ENCODE measurements around the gene NAV3. TPM values are rescaled to one million over a fixed set of nuclear protein-coding genes. Genes with fewer than 3 reads are reported as not detected.

NAV3 gene
- total RNA-seq, 1 experiment from 2014 or later: 3.0 TPM

DNA sequence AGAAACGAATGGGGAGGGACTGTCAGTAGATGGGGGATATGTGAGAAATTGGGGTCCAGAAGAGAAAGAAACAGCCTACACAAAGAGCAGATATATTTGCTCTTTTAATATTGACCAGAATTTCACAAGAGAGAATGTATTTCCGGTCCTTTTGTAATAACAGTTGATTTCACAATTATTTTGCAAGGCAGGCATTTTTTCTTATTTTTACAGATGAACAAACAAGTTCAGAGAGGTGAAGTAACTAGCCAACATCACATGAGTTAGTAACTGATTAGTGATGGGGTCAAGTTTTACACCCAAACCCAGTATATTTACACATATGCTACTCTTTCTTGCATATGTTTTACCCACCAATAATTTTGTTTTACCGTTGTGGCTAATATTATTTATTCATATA, 188.2 kb downstream of the NAV3 start:
- Histone ChIP-seq H3K23ac (ENCODE audit: insufficient read length, low read depth, low read length) (no peak overlapping the region), H3K79me2 (ENCODE audit: insufficient read depth, low read length) (no peaks in the 10 kb centered on the region), H3K4me2 (ENCODE audit: insufficient read depth, insufficient read length, low read length) (no peak overlapping the region), H4K8ac (replicated peaks; ENCODE audit: insufficient read length, low read depth, low read length) (no peak overlapping the region), H3K79me1 (ENCODE audit: insufficient read depth, low read depth, low read length, poor library complexity, severe bottlenecking) (no peaks in the 10 kb centered on the region), H3K9me3 (ENCODE audit: control insufficient read depth, low read depth, low read length) (no peaks in the 10 kb centered on the region), H3K27me3 (ENCODE audit: insufficient read depth, low read length) (no peaks in the 10 kb centered on the region), H3K56ac (ENCODE audit: insufficient read length, low read depth, low read length) (no peak overlapping the region), H3K4ac (ENCODE audit: low read depth, low read length) (no peak overlapping the region), H2AFZ (ENCODE audit: low read length) (no peak overlapping the region), H3K9ac (ENCODE audit: extremely low read depth, insufficient read length, low read length) (no peak overlapping the region), H3T11ph (ENCODE audit: low read length) (no peak overlapping the region), H2BK5ac (ENCODE audit: insufficient read length, low read length) (no peak overlapping the region), H4K91ac (ENCODE audit: insufficient read length, low read depth, low read length) (no peak overlapping the region), H2BK120ac (ENCODE audit: low read depth, low read length, poor library complexity, severe bottlenecking) (no peak overlapping the region), H4K5ac (ENCODE audit: insufficient read length, low read depth, low read length) (no peak overlapping the region), H2BK12ac (ENCODE audit: insufficient read length, low read depth, low read length) (no peak overlapping the region), H3K4me1 (ENCODE audit: insufficient read depth, low read length) (no peaks in the 10 kb centered on the region), H3K14ac (ENCODE audit: insufficient read depth, low read length) (no peak overlapping the region), H4K20me1 (ENCODE audit: control insufficient read depth, insufficient read depth, insufficient read length) (no peaks in the 10 kb centered on the region), H3K23me2 (ENCODE audit: insufficient read length, low read depth, low read length, poor library complexity, severe bottlenecking) (no peaks in the 10 kb centered on the region), H2BK20ac (ENCODE audit: low read depth, low read length, poor library complexity, severe bottlenecking) (no peak overlapping the region), H3K18ac (ENCODE audit: insufficient read length, low read depth, low read length) (no peak overlapping the region), H2AK5ac (ENCODE audit: insufficient read length, low read length) (no peak overlapping the region), H2BK15ac (ENCODE audit: low read depth, low read length) (no peak overlapping the region), H3K27ac (ENCODE audit: insufficient read length, low read depth, low read length) (no peak overlapping the region)
- no peak for DNase-seq
- H3K4me1 Mint-ChIP-seq: no peaks in the 10 kb centered on the region; a peak in 1 of 4 replicates
- no peaks in the 10 kb centered on the region for H3K36me3 Mint-ChIP-seq (ENCODE audit: insufficient read depth in 1 of 3, low read depth in 3 of 3)
- H3K9me3 Mint-ChIP-seq: no peaks in the 10 kb centered on the region
- no CpG with 5 or more reads among the region's 3 CpGs for WGBS (ENCODE audit: extremely low coverage, insufficient read length, low lambda C conversion rate)
- H3K27ac Mint-ChIP-seq: no peak overlapping the region
- H3K4me3 Mint-ChIP-seq: no peak overlapping the region
- TF ChIP-seq, protein P1, sequence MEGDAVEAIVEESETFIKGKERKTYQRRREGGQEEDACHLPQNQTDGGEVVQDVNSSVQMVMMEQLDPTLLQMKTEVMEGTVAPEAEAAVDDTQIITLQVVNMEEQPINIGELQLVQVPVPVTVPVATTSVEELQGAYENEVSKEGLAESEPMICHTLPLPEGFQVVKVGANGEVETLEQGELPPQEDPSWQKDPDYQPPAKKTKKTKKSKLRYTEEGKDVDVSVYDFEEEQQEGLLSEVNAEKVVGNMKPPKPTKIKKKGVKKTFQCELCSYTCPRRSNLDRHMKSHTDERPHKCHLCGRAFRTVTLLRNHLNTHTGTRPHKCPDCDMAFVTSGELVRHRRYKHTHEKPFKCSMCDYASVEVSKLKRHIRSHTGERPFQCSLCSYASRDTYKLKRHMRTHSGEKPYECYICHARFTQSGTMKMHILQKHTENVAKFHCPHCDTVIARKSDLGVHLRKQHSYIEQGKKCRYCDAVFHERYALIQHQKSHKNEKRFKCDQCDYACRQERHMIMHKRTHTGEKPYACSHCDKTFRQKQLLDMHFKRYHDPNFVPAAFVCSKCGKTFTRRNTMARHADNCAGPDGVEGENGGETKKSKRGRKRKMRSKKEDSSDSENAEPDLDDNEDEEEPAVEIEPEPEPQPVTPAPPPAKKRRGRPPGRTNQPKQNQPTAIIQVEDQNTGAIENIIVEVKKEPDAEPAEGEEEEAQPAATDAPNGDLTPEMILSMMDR (conservative IDR thresholded peaks at IDR 0.05): no peak
- no peaks in the 10 kb centered on the region for H3K27me3 Mint-ChIP-seq (ENCODE audit: low read depth)
